Stimulated activated CD4-positive, alpha-beta T cell treated with anti-CD3 and anti-CD28 coated beads, Interleukin-1b, Interleukin-23, amount 100 ng/mL, for 4 hours (primary cell): ENCODE data around the gene RHEB.

Experiments
- DNase-seq, 2 donors: peaks; one replicate each; pipeline ENCODE4 v3.0.0-alpha.2; 2020; ENCODE audit warnings: low read depth in 2 of 2

Gene RHEB

DNA sequence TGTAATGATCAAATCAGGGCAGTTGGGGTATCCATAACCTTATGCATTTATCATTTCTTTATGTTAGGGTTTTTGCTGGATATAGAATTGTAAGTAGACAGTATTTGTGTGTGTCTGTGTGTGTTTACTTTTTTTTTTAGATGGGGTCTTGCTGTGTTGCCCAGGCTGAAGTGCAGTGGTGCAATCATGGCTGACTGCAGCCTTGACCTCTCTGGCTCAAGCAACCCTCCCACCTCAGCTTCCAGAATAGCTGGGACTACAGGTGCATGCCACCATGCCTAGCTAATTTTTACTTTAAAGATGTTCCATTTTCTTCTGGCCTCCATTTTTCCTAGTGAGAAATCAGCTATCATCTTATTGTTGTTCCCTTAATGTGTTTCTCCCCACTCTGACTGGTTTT lies 10.1 kb upstream of the RHEB start:
- DNase-seq: no peak

DNA sequence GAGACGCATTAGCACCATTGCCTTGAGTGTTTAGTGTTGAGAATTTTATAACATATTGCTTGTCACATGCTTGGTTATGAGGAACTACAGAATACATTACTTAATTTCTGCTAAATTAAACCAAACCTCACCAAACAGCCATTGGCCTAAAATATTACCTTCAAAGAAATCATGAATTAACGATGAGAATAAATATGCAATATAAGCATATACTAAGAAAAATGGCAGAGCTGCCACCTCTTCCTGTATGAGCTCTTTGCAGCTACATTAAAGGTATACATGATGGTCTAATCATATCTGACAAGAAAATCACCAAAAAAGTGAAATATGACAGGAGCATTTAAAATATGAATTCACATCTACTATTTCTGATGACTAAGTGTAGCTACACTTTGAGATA lies 5.2 kb upstream of the RHEB start:
- DNase-seq: no peak

GRCh38 chr7:151524331-151524730 lies 4.6 kb upstream of the RHEB start:
- DNase-seq: no peak

DNA sequence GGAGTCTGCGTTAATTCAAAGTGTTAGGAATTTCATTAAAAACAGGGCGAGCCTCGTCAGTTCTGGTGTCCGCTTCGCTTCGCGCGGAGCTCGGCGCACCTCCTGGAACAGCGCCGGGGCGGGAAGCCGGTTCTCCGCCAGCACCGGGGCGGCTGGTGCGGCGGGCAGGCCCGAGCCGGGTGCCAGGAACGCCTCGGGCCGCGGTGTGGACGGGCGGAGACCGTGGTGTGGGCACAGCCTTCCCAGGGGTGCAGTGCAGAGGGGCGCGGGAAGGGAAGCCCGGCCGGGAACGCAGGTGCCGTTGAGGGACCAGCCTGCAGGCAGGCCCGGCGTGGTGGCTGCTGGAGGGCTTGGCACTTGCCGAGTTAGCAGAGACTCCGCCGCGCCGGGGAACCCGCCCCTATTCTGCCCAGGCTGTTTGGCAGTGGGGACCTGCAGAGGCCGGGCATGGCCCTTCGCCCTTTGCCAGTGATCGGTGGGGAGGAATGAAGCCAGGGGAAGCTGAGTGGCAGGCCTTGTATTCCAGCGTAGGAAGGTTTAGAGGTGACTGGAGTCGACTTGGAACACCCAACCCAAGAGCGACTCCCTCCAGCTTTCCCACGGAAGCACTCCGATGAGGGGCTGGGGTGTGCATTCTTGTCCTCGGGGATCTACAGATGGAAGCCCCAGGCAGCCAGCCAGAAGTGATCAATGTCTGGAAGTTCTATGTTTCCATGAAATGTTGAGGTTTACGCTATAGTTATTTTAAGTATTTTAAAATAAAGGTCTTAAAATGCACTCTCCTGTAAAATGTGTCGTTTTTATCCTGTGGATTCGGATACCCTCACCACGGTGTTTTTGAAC lies 945 bp upstream of the RHEB start:
- DNase-seq: peak; percentile 21 to 42

DNA sequence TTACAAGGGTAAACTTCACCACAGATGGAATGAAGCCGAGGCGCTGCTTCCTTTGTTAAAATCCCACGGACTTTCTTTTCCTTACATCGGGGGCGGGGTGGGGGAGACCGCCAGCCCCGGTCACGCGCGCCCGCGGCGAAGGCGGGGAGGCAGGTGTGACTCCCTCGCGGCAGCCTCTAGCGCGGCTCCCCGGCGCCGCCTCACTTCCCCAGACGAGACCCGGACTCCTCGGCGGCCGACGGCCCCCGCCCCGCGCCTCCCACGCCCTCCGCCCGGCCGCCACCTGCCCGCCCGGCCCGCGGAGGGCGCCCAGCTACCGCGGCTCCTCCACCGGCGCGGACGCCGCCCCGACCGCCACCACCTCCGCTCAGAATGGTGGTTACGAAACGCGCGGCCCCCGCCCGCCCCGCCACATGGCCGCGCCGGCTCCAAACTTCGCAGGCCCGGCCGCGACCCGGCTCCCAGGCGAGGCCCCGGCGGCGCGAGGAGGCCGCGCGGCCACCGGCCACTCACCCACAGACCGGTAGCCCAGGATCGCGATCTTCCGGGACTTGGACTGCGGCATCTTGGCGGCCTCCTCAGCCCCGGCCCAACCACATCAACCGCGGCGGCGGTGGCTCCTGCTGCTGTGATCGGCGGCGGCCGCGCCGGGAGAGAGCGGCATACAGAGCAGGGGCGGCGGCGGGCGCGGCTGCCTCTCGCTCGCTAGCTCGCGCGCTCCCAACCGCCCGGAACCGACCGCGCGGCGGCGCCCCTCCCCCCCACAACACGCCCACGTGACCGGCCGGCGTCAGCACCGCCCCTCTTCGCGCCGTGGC lies 539 bp downstream of the RHEB start:
- peak; percentile 41 to 58 for DNase-seq

DNA sequence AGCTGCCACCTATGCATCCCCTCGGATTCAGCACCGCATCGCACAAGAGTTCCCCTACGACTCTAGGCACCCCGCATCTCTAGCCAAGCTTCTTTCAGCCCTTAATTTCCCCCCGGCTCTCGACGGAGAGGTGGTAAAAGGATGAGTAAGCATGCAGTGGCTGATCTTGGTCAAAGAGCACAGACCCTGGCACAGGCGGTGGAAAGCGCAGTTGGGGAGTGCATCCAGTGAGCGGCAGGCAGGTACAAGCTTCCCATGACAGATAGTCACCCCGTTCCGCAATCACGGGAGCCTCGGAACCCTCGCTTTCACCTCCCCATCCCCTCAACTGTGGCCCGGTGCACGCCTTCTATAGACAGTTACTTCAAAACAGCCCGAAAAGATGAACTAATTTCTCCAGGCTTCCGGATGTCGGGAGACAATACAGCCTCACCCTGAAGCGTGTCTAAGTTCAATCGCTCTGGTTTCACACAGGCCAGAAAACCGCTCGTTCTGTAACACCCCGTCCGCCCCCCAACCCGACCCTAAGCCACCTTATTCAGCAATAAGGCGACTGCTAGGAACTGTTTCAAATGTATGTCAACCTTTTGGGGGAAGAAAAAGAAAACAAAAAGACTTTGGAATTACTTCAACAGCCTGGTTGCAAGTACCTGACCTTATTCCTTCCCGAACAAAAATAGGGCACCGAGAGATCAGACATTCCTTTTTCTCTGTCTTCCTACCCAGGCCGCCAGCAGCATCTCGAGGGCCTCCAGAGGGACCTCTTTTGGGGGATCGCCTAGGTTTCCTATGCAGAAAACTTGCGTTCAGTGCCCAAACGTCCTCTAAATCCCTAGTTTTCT lies 1.4 kb downstream of the RHEB start:
- peak; percentile 36 to 40 for DNase-seq

GRCh38 chr7:151517601-151518104 lies 2.0 kb downstream of the RHEB start:
- no peak for DNase-seq

- no peak for DNase-seq
These were observed 4.5 kb downstream of the RHEB start for GRCh38 chr7:151515276-151515565.

GRCh38 chr7:151514461-151515275 lies 5.0 kb downstream of the RHEB start:
- no peak for DNase-seq

DNA sequence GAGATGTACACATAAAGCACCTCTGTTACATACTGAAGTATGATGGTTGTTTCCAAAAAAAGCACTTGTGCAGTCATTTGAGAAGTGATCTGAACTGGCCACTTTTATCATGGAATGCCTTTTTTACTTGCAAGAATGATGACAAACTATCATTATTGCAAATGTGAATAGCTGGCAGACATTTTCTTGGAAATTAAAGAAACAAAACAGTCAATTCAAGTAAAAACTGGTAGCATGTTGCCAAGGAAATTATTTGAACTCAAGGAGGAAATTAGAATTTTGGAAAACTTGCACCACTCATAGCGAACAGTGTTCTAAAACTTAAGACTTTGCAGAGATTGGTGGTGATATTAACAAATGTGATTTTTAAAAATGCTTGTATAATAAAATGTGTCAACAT lies 6.6 kb downstream of the RHEB start:
- no peak for DNase-seq

- DNase-seq: no peak
These were observed 7.3 kb downstream of the RHEB start for GRCh38 chr7:151512353-151512752.

- no peak for DNase-seq
These were observed 7.7 kb downstream of the RHEB start for GRCh38 chr7:151511946-151512345.

DNA sequence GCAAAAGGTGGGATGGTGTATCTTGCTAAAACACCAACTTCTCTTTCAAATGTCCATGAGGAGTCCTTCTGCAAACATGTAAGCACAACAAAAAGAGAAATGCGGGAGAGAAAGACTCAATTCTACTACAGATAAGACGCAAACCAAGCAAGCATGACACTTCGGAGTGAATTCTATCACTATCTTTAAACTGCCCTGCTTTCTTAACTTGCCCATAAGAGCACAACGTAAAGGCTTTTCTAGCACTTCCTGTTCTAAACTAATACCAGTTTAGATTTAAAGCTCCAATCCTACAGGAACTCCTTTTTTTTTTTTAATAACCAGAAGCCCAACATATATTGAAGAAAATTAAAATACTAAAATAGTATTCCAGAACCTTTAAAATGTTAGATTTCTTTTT lies 8.4 kb downstream of the RHEB start:
- DNase-seq: no peak

DNA sequence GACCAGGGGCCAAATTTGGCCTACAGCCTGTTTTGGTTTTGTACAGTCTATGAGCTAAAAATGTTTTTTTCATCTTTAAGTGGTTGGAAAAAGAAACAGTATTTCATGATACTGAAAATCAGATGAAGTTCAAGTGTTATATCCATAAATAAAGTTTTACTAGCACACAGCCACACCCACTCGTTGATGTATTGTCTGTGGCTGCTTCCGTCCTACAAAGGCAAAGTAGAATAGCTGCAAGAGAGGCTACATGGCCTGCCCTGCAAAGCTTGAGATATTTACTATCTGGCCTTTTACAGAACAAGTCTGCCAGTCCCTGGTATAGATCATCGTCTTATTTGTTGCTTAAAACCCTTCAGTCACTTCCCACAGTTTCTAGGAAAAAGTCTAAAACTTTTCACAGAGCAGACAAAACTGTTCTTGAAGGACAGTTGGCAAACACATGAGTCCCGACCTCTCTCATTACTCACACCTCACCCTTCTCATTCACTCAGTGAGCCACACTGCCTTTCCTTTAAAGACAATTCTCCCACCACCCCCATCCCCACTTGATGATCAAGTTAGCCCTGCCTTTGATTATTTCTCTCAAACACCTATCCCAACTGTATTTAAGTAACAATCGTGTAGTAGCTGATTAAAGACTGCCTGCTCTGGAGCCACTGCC lies 9.9 kb downstream of the RHEB start:
- no peak for DNase-seq

DNA sequence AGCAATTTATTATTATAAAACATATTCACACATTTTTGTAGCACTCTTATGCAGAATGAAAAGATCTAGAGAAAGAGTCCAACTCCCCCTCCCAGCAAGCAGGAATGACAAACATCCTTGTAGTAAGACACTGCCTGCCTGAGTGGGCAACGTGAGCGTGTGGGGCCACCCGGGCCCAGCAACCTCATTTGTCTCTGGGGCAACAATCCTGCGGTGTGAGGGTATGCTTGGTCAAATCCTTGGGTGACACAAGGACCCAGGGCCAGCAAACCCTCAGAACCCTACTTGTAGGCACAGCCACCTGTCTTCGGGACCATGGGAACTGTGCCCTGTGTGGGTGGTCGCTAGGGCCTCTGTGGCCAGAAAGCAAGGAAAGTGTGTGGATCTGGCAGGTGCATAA lies 10.7 kb downstream of the RHEB start:
- no peak for DNase-seq

DNA sequence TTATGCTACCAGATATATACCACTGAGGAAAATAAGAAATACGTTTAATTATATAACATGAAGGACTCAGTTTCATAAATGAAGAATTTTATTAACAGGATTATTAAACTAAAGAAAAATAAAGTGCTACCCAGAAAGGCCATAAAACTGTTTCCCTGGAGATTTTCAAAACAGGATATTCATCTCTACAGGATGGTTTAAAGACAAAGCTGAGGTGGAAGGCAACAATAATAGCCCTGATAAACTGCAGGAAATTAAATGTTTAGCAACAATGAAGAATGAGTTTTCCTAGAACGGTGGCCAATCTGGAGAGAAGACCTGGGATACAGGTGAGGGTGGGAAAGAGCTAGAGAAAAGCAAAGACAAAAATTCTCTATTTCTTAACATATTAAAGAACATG lies 11.9 kb downstream of the RHEB start:
- DNase-seq: no peak

DNA sequence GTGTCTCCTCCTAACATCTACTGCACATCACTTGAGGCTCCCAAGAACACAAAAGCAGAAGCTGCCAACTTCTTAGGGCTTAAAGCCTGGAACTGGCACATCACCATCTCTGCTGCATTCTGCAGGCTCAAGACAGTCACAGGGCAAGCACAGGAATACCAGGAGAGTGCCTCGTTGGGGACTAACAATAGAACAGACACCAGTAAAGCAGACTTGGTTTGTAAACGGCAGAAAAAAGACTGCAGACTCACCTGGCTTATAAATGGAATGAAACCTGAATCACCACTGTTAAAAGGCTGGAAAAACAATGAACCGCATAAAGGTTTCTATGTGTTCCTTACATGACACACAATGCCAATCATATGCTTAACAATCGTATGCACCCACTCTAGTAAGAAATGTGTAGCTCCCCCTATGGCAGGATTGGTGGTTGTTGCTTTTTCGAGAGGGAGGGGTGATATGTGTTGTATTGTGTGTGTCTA lies 12.8 kb downstream of the RHEB start:
- no peak for DNase-seq

GRCh38 chr7:151505836-151506468 lies 13.7 kb downstream of the RHEB start:
- no peak for DNase-seq

DNA sequence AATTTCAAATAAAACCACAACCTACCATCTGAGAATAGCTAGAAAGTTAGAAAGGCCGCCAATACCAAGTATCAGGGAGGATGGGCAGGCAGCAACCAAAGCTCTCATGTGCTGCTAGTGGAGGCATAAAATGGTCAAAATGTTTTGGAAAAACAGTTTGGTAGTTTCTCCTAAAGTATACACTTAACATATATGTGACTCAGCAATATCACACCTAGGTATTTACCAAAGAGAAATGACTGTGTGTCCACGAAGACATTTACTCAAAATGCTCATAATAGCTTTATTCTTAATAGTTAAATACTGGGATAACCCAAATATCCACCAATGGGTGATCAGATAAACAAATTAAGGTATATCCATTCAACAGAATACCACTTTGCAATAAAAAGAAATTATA lies 14.3 kb downstream of the RHEB start:
- DNase-seq: no peak

DNA sequence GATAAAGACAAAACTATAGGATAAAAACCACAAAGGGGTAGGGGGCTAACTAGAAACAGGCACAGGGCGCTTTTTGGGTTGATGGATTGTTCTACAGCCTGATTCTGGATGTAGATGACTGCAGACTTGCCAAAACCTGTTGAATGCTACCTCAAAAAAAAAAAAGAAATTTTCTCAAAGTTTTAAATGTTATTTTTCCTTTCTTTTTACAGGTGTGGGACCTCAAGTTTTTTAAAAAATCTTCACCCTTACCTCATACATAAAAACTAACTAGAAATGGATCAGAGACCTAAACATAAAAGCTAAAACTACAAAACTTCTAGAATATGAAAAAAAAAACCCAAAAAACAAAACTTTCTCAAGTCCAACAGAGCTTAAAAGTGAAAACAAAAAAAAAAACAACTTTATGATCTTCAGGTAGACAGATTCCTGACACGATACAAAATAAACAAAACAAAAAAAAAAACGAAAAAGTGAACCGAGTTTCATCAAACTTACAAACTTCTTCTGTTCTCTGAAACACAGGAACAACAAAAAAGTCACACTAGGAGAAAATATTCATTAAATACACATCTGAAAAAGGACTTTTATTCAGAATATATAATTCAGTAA lies 14.9 kb downstream of the RHEB start:
- DNase-seq: no peak
